A673 (cell line): ENCODE data around the gene TRIM66.

Experiments
- CTCF ChIP-seq: fragments of 300-800, 200-600 bp; sonication (generic); conservative IDR thresholded peaks from 2 replicates; pipeline ENCODE4 v1.5.1; 2017; ENCODE audit warnings: low read depth, mild to moderate bottlenecking, antibody characterized with exemption, low read length, moderate library complexity, mixed read lengths
- EZH2 ChIP-seq: fragments of 200-600 bp; sonication (generic); IDR thresholded peaks from 2 replicates; pipeline ENCODE4 v1.6.1; 2017; ENCODE audit warnings: borderline replicate concordance, low read depth, mild to moderate bottlenecking, mixed read lengths, antibody characterized with exemption, low read length; ENCODE audit not compliant: poor library complexity, severe bottlenecking

- TF ChIP-seq EZH2 (no peak), CTCF (no peak)
These were observed 69.9 kb downstream of the TRIM66 start for GRCh38 chr11:8612522-8612921.
